GM19099 (cell line): ENCODE results near the gene IQSEC1.
A peak's percentile ranks its signal among the peaks of the same experiment; 100 is the strongest.

Experiments used
- POLR2A ChIP-seq: IDR thresholded peaks from 3 replicates; pipeline ENCODE4 v1.6.1; 2011; ENCODE audit warnings: low read depth; ENCODE audit not compliant: insufficient read length; ENCODE audit errors: extremely low read depth

The IQSEC1 gene

DNA sequence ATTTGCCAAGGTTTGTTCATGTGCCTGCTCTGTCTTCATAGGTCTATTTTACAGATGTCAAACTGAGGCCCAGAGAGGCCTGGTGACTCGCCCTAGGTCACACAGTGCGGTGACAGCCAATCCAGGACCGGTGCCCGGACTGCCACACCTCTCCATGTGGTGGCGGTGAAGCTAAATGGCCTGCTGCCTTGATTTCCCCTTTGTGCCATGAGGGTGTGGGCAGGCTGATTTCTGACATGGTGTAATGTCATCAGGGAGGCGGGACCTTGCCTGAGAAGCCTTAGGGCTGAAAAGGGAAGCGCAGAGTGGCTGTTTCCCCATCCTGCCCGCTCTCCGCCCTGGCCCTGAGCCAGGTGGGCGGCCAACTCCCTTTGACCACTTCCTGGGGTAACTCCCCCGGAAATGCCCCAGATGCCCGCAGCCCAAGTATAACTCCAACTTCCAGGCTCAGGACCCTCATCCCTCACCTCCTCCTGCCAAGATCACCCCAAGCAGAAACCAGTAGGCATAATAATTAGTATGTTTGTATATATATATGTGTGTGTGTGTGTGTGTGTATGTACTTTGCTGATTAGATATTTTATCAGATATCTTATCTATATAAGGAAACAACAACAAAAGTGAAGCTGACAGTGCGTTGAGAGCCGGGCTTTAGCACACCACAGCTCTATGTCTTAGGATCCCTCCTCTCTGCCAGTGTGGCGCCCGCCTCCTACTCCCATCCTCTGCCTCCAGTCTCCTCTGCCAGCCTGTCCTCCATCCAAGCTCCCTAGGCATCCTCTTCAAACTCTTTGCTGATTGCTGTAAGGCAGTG is 63.9 kb downstream of the IQSEC1 start:
- TF ChIP-seq POLR2A: no peak

- TF ChIP-seq POLR2A: no peak
These were observed 64.9 kb downstream of the IQSEC1 start for GRCh38 chr3:13008155-13008995.

- TF ChIP-seq POLR2A: no peak
These were observed 65.8 kb downstream of the IQSEC1 start for GRCh38 chr3:13007251-13007941.

DNA sequence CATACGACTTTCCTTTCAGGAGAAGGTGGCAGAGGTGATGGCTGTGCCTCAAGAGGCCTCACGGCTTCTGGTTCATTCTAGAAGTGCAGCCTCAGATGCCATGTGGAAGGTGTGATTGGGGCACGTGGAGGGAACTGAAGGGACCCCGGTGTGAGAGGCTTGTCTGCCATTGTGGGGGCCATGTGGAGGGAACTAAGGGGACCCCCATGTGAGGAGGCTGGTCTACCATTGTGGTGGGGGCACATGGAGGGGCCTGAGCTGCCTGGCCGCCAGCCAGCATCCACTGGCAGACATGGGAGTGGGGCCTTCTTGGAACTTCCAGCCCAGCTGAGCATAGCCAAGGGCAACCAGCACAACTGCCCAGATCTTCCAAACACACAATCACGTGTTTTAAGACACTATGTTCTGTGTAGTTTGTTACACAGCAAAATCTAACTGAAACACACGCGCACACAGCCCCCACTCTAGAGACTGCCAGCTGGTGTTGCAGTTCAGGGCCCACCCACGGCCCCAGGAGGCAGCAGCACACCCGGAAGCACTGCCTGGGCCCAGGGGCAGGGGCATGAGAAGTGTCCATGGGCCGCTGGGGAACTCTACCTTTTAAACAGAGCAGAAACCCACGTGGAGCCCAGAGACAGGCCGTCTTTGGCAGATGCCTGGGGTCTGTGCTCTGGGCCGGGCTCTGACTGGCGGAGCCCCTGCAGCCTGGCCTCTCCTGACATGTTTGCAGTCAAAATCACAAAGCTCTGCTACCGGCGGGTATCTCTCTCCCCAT is 66.8 kb downstream of the IQSEC1 start:
- peak; percentile 19 for TF ChIP-seq POLR2A

DNA sequence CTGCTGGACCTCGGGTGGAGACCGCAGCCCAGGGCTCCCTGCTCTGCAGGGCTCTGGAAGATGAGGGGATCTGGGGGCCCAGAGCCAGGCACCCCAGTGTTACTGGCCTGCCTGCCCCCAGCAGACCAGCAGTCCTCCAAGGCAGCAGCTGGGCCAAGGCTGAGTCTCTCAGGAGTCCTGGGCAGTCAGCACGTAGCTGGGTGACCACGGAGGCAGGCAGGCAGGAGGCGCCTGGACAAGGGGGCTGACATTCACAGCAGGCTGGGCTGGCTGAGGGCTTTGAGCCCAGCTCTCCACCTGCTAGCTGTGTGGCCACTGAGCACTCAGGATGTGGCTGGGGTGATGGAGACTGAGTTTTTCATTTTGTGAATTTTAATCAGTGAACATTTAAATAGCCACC is 67.9 kb downstream of the IQSEC1 start:
- TF ChIP-seq POLR2A: no peak

DNA sequence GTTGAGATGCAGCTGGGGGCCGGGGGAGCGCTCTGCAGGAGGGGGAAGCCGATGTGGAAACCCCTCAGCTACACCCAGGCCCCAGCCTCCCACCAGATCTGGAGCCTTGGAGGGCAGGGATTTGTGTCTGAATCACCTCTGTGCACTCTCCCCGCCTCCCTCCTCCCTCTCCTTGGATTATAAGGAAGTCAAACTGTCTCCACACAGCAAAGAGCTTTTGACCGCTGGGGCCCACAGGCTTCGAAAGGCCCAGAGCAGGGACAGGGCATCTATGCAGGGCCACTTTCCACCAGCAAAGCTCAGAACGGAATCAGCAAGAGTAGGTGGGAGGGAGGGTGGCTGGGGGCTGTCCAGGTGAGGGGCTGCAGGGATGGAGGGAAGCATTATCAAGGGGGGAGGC is 68.9 kb downstream of the IQSEC1 start:
- TF ChIP-seq POLR2A: no peak

DNA sequence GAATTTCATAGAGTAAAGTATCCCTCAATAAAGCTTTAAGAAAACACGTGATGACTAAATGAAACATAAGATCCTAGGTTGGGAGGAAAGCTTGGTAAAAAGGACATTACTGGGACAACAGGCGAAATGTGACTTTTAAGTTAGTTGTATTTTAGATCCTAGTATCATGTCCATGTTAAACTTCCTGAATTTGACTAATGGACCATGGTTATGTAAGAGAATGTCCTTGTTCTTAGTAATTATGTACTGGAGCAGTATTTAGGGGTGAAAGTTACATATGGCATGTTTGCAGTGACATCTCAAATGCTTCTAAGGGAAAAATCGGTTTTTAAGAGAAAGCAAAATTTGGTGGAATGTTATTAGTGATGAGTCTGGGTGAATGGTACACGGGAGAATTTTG is 69.6 kb downstream of the IQSEC1 start:
- TF ChIP-seq POLR2A: no peak

DNA sequence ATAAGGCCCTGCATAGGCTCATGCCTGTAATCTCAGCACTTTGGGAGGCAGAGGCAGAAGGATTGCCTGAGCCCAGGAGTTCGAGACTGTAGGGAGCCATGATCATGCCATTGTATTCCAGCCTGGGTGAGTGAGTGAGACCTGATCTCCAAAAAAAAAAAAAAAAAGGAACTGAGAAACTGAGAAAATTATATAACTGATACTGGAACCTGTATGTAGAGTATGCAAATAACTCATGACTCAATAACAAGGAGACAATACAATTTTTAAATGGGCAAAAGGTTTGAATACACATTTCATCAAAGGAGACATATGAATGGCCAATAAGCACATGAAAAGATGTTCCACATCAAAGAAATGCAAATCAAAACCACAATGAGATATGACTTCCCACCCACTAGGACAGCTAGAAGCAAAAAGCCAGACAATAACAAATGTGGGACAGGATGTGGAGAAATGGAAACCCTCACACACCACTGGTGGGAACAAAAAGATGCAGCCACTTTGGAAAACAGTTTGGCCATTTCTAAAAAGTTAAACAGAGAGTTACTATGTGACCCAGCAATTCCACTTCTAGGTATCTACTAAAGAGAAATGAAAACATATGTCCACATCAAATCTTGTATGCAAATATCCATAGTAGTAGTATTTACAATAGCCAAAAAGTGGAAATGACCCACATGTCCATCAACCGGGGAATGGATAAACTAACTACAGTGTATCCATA is 70.7 kb downstream of the IQSEC1 start:
- no peak for TF ChIP-seq POLR2A

GRCh38 chr3:12999147-13000140 is 73.8 kb downstream of the IQSEC1 start:
- no peak for TF ChIP-seq POLR2A

GRCh38 chr3:12998648-12999047 is 74.6 kb downstream of the IQSEC1 start:
- TF ChIP-seq POLR2A: no peak

- TF ChIP-seq POLR2A: no peak
These were observed 75.8 kb downstream of the IQSEC1 start for GRCh38 chr3:12997387-12997786.

GRCh38 chr3:12996181-12996506 is 77.1 kb downstream of the IQSEC1 start:
- TF ChIP-seq POLR2A: no peak
